HCT116 (cell line): ENCODE results near the gene DPP6. TPM values are rescaled to one million over a fixed set of nuclear protein-coding genes. Genes with fewer than 3 reads are reported as not detected.

Experiments used
- ATAC-seq: fragments of 200-7000 bp; cut with Tn5 transposase; 2 replicates; pipeline ENCODE4 v1.9.1; 2020; ENCODE audit warnings: mild to moderate bottlenecking, moderate library complexity
- BruUV-seq: library from RNA; stranded (reverse); fragments of 400-500 nt; replicated peaks from 2 replicates; lab custom pipeline; 2021; lab: Mats Ljungman, UMichigan
- CTCF ChIA-PET: fragments of 300-600 bp; sonication (Branson Sonifier 250); formaldehyde crosslinking; loops from one replicate; lab custom pipeline; 2021; ENCODE audit warnings: antibody characterized with exemption; lab: Charles Lee
- POLR2A ChIA-PET: fragments of 300-600, 350-600 bp; sonication (Branson Sonifier 250); formaldehyde crosslinking; loops from one replicate; lab custom pipeline; 2021; ENCODE audit warnings: antibody characterized with exemption; lab: Charles Lee
- RAD21 ChIA-PET, 2 experiments: fragments of 300-600 bp; sonication (Branson Sonifier 250); formaldehyde crosslinking; loops; one replicate each; lab custom pipeline; 2023; ENCODE audit warnings: low total read pairs in 2 of 2; ENCODE audit not compliant: uncharacterized antibody in 2 of 2, unreplicated experiment in 2 of 2, low non-redundant PET in 1 of 2; lab: Charles Lee
- DNase-seq: peaks from one replicate; pipeline ENCODE4 v3.0.0-alpha.2; 2010; ENCODE audit warnings: low read depth, low spot score
- H2AFZ ChIP-seq: fragments of 200-600 bp; shearing (Covaris generic), sonication (generic); 2 replicates; pipeline ENCODE4 v1.6.1; 2017; ENCODE audit warnings: low read depth, mixed run types, mixed read lengths, antibody characterized with exemption, low read length; ENCODE audit not compliant: poor library complexity, severe bottlenecking
- H3K27ac ChIP-seq: 2 replicates; pipeline ENCODE4 v1.5.1; 2012; ENCODE audit warnings: low read depth, low read length
- H3K27me3 ChIP-seq: fragments of 200-600 bp; sonication (generic); 2 replicates; pipeline ENCODE4 v1.6.1; 2016; ENCODE audit warnings: mixed run types, low read length, mixed read lengths; ENCODE audit not compliant: insufficient read depth
- H3K36me3 ChIP-seq, 2 experiments: fragments of 200-500 bp in 1 of 2; fragments of 200-600 bp in 1 of 2; sonication (Bioruptor generic) in 1 of 2; sonication (generic) in 1 of 2; 2 replicates each; pipeline versions ENCODE4 v1.5.1 to v1.6.1; 2014 to 2016; ENCODE audit warnings: low read length in 2 of 2, inconsistent platforms in 1 of 2, mixed read lengths in 1 of 2, mixed run types in 1 of 2; ENCODE audit not compliant: insufficient read depth in 2 of 2, control insufficient read depth in 1 of 2
- H3K4me1 ChIP-seq, 2 experiments: fragments of 200-600 bp in 1 of 2; sonication (generic) in 1 of 2; 2 replicates each; pipeline versions ENCODE4 v1.5.1 to v1.6.1; 2012 to 2017; ENCODE audit warnings: low read length in 2 of 2, inconsistent platforms in 1 of 2, mild to moderate bottlenecking in 1 of 2, mixed read lengths in 1 of 2, mixed run types in 1 of 2, moderate library complexity in 1 of 2; ENCODE audit not compliant: insufficient read depth in 2 of 2, control insufficient read depth in 1 of 2
- H3K4me2 ChIP-seq: fragments of 200-600 bp; sonication (generic); 2 replicates; pipeline ENCODE4 v1.6.1; 2017; ENCODE audit warnings: mixed run types, low read length, mixed read lengths
- H3K4me3 ChIP-seq, 2 experiments: fragments of 200-600 bp in 1 of 2; sonication (generic) in 1 of 2; replicated peaks in 1 of 2; 2 replicates each; pipeline ENCODE4 v1.5.1; 2011 to 2016; ENCODE audit warnings: low read length in 2 of 2, control low read depth in 1 of 2, low read depth in 1 of 2, mild to moderate bottlenecking in 1 of 2, mixed read lengths in 1 of 2, mixed run types in 1 of 2
- H3K79me2 ChIP-seq: fragments of 200-600 bp; sonication (generic); 2 replicates; pipeline ENCODE4 v1.6.1; 2017; ENCODE audit warnings: mild to moderate bottlenecking, mixed run types, low read length, moderate library complexity, mixed read lengths; ENCODE audit not compliant: insufficient read depth
- H3K9ac ChIP-seq: fragments of 200-600 bp; sonication (generic); 2 replicates; pipeline ENCODE4 v1.6.1; 2016; ENCODE audit warnings: low read length, mixed read lengths
- H3K9me2 ChIP-seq: fragments of 200-600 bp; sonication (generic), shearing (Covaris generic); 2 replicates; pipeline ENCODE4 v1.6.1; 2017; ENCODE audit warnings: mixed run types, mild to moderate bottlenecking, moderate library complexity; ENCODE audit not compliant: insufficient read depth
- H3K9me3 ChIP-seq, 2 experiments: fragments of 200-500 bp in 1 of 2; fragments of 200-600 bp in 1 of 2; sonication (Bioruptor generic) in 1 of 2; sonication (generic) in 1 of 2; 2 replicates each; pipeline ENCODE4 v1.6.1; 2014 to 2017; ENCODE audit warnings: low read length in 2 of 2, mixed read lengths in 2 of 2, inconsistent platforms in 1 of 2, low read depth in 1 of 2, mild to moderate bottlenecking in 1 of 2, mixed run types in 1 of 2, moderate library complexity in 1 of 2; ENCODE audit not compliant: control insufficient read depth in 1 of 2, insufficient read depth in 1 of 2
- H4K20me1 ChIP-seq: fragments of 200-600 bp; sonication (generic), shearing (Covaris generic); 2 replicates; pipeline ENCODE4 v1.6.1; 2017; ENCODE audit warnings: mixed run types, mild to moderate bottlenecking, moderate library complexity; ENCODE audit not compliant: insufficient read depth
- EGR1 ChIP-seq: IDR thresholded peaks from 2 replicates; pipeline ENCODE4 v1.6.1; 2012; ENCODE audit warnings: low read depth
- EZH2 ChIP-seq: fragments of 200-600 bp; sonication (generic); IDR thresholded peaks from 2 replicates; pipeline ENCODE4 v1.6.1; 2017; ENCODE audit warnings: antibody characterized with exemption, mixed run types
- EZH2phosphoT487 ChIP-seq: fragments of 200-600 bp; IDR thresholded peaks from 2 replicates; pipeline ENCODE4 v1.6.1; 2018; ENCODE audit warnings: antibody characterized with exemption, borderline replicate concordance
- RAD21 ChIP-seq: IDR thresholded peaks from 2 replicates; pipeline ENCODE4 v1.6.1; 2012; ENCODE audit warnings: low read depth, mild to moderate bottlenecking
- SIN3A ChIP-seq: IDR thresholded peaks from 2 replicates; pipeline ENCODE4 v1.6.1; 2012; ENCODE audit warnings: low read depth
- SRF ChIP-seq: IDR thresholded peaks from 2 replicates; pipeline ENCODE4 v1.6.1; 2012; ENCODE audit warnings: low read depth
- ZFX ChIP-seq: fragments of 450-650 bp; IDR thresholded peaks from 2 replicates; pipeline ENCODE4 v1.6.1; 2017
- intact Hi-C: fragments of 100-400 bp; cut with micrococcal nuclease; formaldehyde crosslinking; loops from 2 replicates; pipeline ENCODE4 v1.10.0; 2022
- total RNA-seq: library from RNA; stranded (reverse); gene quantifications from one replicate; pipeline ENCODE4 v1.2.1, GENCODE V29; 2021; ENCODE audit not compliant: unreplicated experiment
- TF ChIP-seq, protein P1 (sequence below): IDR thresholded peaks from 2 replicates; pipeline ENCODE4 v1.6.1; 2012; ENCODE audit warnings: low read depth
- TF ChIP-seq, protein P2 (sequence below), 3 experiments: fragments of 200-600 bp in 1 of 3; sonication (generic) in 1 of 3; IDR thresholded peaks in 2 of 3; conservative IDR thresholded peaks in 1 of 3; 2 replicates each; pipeline ENCODE4 v1.5.1; 2012 to 2017; ENCODE audit warnings: low read depth in 2 of 3, low read length in 2 of 3, antibody characterized with exemption in 1 of 3, borderline replicate concordance in 1 of 3, control low read depth in 1 of 3, mild to moderate bottlenecking in 1 of 3, mixed read lengths in 1 of 3, mixed run types in 1 of 3, moderate library complexity in 1 of 3; ENCODE audit not compliant: insufficient read depth in 1 of 3
- TF ChIP-seq, protein P3 (sequence below): IDR thresholded peaks from 2 replicates; pipeline ENCODE4 v1.6.1; 2012
- TF ChIP-seq, protein P4 (sequence below): IDR thresholded peaks from 2 replicates; pipeline ENCODE4 v1.6.1; 2012

Gene DPP6
- total RNA-seq, 1 experiment from 2014 or later, result not detected

DNA sequence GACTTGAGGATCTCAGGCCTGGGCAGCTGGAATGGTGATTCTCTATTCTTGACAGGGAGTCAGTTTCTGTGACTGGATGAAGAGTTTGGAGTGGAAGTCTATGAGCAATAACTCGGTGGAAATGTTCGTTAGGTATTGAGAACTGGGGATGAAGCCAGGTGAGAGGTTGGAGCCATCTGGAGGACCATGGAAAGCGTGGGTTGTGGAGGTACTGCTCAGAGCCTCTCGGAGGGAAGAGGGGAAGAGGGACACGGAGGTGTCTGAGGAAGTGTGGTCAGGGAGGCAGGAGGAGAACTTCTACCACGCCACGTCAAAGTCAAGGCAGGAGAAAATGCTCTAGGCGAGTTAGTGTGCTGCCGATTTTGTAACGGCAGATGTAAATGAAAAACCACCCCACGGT is 430.7 kb downstream of the DPP6 start:
- POLR2A ChIA-PET, result no interaction called here
- H3K9me2 ChIP-seq, result no peaks in the 10 kb centered on the region
- no peaks in the 10 kb centered on the region for H3K27me3 ChIP-seq
- peaks cover 0 to 11% of the 10 kb centered on the region in 2 experiments; a peak in 2 of 4 replicates for H3K9me3 ChIP-seq
- no peaks in the 10 kb centered on the region for H3K36me3 ChIP-seq
- RAD21 ChIA-PET, result no interaction called here
- no peaks in the 10 kb centered on the region for H3K79me2 ChIP-seq
- H4K20me1 ChIP-seq, result no peaks in the 10 kb centered on the region
- H2AFZ ChIP-seq, result no peak overlapping the region
- no peak overlapping the region for H3K27ac ChIP-seq
- no peaks in the 10 kb centered on the region for H3K4me1 ChIP-seq
- CTCF ChIA-PET, result no interaction called here
- intact Hi-C loops, result no loop called here
- H3K4me2 ChIP-seq, result no peak overlapping the region
- H3K9ac ChIP-seq, result no peak overlapping the region
- H3K4me3 ChIP-seq, result no peak overlapping the region
- BruUV-seq, result no TSS peak
- DNase-seq (no peak), ATAC-seq (no peak)
- TF ChIP-seq, protein P1, sequence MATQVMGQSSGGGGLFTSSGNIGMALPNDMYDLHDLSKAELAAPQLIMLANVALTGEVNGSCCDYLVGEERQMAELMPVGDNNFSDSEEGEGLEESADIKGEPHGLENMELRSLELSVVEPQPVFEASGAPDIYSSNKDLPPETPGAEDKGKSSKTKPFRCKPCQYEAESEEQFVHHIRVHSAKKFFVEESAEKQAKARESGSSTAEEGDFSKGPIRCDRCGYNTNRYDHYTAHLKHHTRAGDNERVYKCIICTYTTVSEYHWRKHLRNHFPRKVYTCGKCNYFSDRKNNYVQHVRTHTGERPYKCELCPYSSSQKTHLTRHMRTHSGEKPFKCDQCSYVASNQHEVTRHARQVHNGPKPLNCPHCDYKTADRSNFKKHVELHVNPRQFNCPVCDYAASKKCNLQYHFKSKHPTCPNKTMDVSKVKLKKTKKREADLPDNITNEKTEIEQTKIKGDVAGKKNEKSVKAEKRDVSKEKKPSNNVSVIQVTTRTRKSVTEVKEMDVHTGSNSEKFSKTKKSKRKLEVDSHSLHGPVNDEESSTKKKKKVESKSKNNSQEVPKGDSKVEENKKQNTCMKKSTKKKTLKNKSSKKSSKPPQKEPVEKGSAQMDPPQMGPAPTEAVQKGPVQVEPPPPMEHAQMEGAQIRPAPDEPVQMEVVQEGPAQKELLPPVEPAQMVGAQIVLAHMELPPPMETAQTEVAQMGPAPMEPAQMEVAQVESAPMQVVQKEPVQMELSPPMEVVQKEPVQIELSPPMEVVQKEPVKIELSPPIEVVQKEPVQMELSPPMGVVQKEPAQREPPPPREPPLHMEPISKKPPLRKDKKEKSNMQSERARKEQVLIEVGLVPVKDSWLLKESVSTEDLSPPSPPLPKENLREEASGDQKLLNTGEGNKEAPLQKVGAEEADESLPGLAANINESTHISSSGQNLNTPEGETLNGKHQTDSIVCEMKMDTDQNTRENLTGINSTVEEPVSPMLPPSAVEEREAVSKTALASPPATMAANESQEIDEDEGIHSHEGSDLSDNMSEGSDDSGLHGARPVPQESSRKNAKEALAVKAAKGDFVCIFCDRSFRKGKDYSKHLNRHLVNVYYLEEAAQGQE, result no peak
- no peak for TF ChIP-seq SIN3A
- TF ChIP-seq EZH2phosphoT487, result no peak
- TF ChIP-seq EGR1, result no peak
- no peak for TF ChIP-seq ZFX
- TF ChIP-seq EZH2, result no peak

DNA sequence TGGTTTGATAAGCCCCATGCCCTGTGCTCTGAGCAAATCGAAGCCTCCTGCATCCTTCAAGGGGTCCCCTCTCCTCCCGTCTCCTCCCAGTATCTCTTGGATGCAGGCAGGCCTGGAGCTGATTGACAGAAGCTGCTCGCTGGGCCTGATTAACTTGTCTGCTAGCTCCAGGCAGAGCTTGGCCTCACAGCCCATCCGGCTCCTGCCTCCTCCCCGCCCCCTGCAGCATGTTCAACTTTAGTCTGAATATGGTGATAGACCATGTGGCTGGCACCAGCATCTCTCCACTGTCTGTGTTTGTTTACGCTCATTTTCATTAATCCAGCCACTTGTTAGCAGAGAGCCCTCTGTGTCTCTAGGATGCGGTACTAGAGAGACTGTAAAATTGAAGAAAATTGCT is 432.2 kb downstream of the DPP6 start:
- ChIA-PET CTCF (no interaction called here), POLR2A (no interaction called here), RAD21 (no interaction called here)
- Histone ChIP-seq H3K36me3 (no peaks in the 10 kb centered on the region), H3K27ac (no peak overlapping the region), H4K20me1 (no peaks in the 10 kb centered on the region), H3K4me3 (no peak overlapping the region), H3K79me2 (no peaks in the 10 kb centered on the region), H3K9ac (no peak overlapping the region), H2AFZ (no peak overlapping the region), H3K4me2 (no peak overlapping the region), H3K27me3 (no peaks in the 10 kb centered on the region), H3K9me3 (peaks cover 0 to 13% of the 10 kb centered on the region in 2 experiments; a peak in 2 of 4 replicates), H3K4me1 (no peaks in the 10 kb centered on the region), H3K9me2 (no peaks in the 10 kb centered on the region)
- no TSS peak for BruUV-seq
- intact Hi-C loops, result no loop called here
- ATAC-seq, result no peak
- DNase-seq, result no peak
- TF ChIP-seq, protein P2, sequence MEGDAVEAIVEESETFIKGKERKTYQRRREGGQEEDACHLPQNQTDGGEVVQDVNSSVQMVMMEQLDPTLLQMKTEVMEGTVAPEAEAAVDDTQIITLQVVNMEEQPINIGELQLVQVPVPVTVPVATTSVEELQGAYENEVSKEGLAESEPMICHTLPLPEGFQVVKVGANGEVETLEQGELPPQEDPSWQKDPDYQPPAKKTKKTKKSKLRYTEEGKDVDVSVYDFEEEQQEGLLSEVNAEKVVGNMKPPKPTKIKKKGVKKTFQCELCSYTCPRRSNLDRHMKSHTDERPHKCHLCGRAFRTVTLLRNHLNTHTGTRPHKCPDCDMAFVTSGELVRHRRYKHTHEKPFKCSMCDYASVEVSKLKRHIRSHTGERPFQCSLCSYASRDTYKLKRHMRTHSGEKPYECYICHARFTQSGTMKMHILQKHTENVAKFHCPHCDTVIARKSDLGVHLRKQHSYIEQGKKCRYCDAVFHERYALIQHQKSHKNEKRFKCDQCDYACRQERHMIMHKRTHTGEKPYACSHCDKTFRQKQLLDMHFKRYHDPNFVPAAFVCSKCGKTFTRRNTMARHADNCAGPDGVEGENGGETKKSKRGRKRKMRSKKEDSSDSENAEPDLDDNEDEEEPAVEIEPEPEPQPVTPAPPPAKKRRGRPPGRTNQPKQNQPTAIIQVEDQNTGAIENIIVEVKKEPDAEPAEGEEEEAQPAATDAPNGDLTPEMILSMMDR (IDR thresholded peaks at IDR 0.05 in 2 of 3, conservative IDR thresholded peaks at IDR 0.05 in 1 of 3; ENCODE audit: borderline replicate concordance in 1 of 3, insufficient read depth in 1 of 3, low read depth in 2 of 3, low read length in 2 of 3), result no peak
- TF ChIP-seq, protein P3, sequence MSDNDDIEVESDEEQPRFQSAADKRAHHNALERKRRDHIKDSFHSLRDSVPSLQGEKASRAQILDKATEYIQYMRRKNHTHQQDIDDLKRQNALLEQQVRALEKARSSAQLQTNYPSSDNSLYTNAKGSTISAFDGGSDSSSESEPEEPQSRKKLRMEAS, result no peak
- TF ChIP-seq SRF (no peak), RAD21 (no peak), SIN3A (no peak)
- TF ChIP-seq, protein P4, sequence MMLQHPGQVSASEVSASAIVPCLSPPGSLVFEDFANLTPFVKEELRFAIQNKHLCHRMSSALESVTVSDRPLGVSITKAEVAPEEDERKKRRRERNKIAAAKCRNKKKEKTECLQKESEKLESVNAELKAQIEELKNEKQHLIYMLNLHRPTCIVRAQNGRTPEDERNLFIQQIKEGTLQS, result no peak
- TF ChIP-seq, protein P1, result no peak
